ENCODE measurements around the gene RPL29.

RPL29 gene

GRCh38 chr3:51984269-51984647 is 11.4 kb downstream of the RPL29 start:
- in situ Hi-C loops (cut with HindIII; ENCODE audit: low sequenced_read_pairs) = no loop called here
- TF ChIP-seq, protein P1, sequence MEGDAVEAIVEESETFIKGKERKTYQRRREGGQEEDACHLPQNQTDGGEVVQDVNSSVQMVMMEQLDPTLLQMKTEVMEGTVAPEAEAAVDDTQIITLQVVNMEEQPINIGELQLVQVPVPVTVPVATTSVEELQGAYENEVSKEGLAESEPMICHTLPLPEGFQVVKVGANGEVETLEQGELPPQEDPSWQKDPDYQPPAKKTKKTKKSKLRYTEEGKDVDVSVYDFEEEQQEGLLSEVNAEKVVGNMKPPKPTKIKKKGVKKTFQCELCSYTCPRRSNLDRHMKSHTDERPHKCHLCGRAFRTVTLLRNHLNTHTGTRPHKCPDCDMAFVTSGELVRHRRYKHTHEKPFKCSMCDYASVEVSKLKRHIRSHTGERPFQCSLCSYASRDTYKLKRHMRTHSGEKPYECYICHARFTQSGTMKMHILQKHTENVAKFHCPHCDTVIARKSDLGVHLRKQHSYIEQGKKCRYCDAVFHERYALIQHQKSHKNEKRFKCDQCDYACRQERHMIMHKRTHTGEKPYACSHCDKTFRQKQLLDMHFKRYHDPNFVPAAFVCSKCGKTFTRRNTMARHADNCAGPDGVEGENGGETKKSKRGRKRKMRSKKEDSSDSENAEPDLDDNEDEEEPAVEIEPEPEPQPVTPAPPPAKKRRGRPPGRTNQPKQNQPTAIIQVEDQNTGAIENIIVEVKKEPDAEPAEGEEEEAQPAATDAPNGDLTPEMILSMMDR (IDR thresholded peaks at IDR 0.05; ENCODE audit: low read depth, low read length) = no peak
- H3K4me3 ChIP-seq (ENCODE audit: low read depth, low read length) = no peak overlapping the region
- no peak for DNase-seq (ENCODE audit: low read depth, low spot score)

- H3K4me3 ChIP-seq (ENCODE audit: low read depth, low read length) = peak overlapping the region; percentile 65
- DNase-seq (ENCODE audit: low read depth, low spot score) = no peak
- TF ChIP-seq, protein P1 (IDR thresholded peaks at IDR 0.05; ENCODE audit: low read depth, low read length) = no peak
- in situ Hi-C loops (cut with HindIII; ENCODE audit: low sequenced_read_pairs) = no loop called here
Observed at GRCh38 chr3:51983578-51984268, 12.0 kb downstream of the RPL29 start.

DNA sequence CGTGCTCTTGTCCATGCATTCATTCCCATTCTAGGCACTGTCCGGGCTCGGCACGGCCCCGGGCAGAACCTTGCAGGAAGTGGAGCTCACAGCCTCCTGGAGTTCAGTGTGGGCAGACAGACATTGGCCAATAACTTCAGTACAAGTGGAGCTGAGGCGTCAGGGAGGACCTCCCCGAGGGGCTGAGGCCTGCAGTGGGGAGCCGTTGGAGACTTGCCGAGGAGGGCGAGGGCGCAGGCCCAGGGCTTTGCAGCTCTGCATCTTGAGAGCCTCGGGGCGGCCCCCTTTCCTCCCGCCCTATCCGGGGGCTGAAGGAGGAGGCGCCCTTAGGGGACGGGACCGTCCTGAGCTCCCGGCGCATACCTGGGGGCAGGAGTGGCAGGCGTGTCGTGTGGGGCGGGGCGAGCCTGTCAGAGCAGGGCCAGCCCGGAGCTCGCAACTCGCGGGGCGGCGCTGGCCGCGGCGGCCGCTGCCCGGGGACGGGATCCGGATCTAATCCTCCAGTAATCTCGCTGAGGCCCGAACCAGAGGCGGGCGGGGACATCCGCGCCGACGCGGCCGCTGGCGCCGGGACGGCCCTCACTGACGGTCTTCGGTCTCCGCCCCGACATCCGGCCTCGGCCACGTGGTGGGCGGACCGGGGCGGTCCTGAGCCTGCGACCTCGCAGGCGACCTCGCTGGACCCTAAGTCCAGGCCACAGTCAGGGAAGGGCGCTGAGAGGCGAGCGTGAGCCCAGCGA is 12.7 kb downstream of the RPL29 start, which contains the start of gene ACY1:
ACY1 (plus strand) TSS at position 698 of the 740 bp plus-strand sequence. CDS start 530 bp downstream, outside the sequence.
- DNase-seq (ENCODE audit: low read depth, low spot score) = peak; percentile 86
- H3K4me3 ChIP-seq (ENCODE audit: low read depth, low read length) = peak within 1 kb of the TSS; percentile 65
- in situ Hi-C loops (cut with HindIII; ENCODE audit: low sequenced_read_pairs) = no loop called here
- TF ChIP-seq, protein P1 (IDR thresholded peaks at IDR 0.05; ENCODE audit: low read depth, low read length) = no peak

GRCh38 chr3:51982352-51982837 is 13.3 kb downstream of the RPL29 start:
- peak overlapping the region; percentile 65 for H3K4me3 ChIP-seq (ENCODE audit: low read depth, low read length)
- no peak for DNase-seq (ENCODE audit: low read depth, low spot score)
- in situ Hi-C loops (cut with HindIII; ENCODE audit: low sequenced_read_pairs) = no loop called here
- TF ChIP-seq, protein P1 (IDR thresholded peaks at IDR 0.05; ENCODE audit: low read depth, low read length) = peak; percentile 49

GRCh38 chr3:51980253-51980652 is 15.4 kb downstream of the RPL29 start:
- DNase-seq (ENCODE audit: low read depth, low spot score) = no peak
- no peak overlapping the region for H3K4me3 ChIP-seq (ENCODE audit: low read depth, low read length)
- in situ Hi-C loops (cut with HindIII; ENCODE audit: low sequenced_read_pairs) = no loop called here
- TF ChIP-seq, protein P1 (IDR thresholded peaks at IDR 0.05; ENCODE audit: low read depth, low read length) = no peak

DNA sequence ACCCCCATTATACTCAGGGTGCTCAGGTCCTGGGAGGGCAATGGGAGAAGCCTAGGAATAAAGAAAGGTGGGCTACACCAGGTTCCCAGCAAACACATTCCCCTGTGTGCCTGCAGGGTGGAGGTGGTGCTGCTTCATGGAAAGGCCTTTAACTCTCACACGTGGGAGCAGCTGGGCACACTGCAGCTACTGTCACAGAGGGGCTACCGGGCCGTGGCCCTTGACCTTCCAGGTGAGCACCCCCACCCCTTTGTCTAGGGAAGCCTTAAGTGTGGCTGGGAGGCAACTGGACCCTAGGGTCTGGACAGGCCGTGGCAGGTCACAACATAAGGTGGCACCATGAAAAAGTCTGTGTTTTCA is 17.6 kb downstream of the RPL29 start:
- DNase-seq (ENCODE audit: low read depth, low spot score) = no peak
- in situ Hi-C loops (cut with HindIII; ENCODE audit: low sequenced_read_pairs) = no loop called here
- H3K4me3 ChIP-seq (ENCODE audit: low read depth, low read length) = no peak overlapping the region
- TF ChIP-seq, protein P1 (IDR thresholded peaks at IDR 0.05; ENCODE audit: low read depth, low read length) = no peak

Measured in astrocyte of the spinal cord (primary cell).